Upper lobe of left lung (tissue), 6 donors: ENCODE results near the gene DRC1. TPM values are rescaled to one million over a fixed set of nuclear protein-coding genes. Genes with fewer than 3 reads are reported as not detected.

Experiments
- ATAC-seq, 2 donors: fragments of 200-7000 bp; cut with Tn5 transposase; one replicate each; pipeline ENCODE4 v1.9.1; 2022; ENCODE audit warnings: mild to moderate bottlenecking in 2 of 2, moderate library complexity in 2 of 2; ENCODE audit not compliant: low FRiP score in 2 of 2
- DNase-seq, 2 donors: peaks; one replicate each; pipeline ENCODE4 v3.0.0-alpha.2; 2019 to 2020
- H3K27ac ChIP-seq, 4 donors: fragments of 200-600 bp; sonication (generic); one replicate each; pipeline ENCODE4 v1.5.1; 2016 to 2019
- H3K27me3 ChIP-seq, 4 donors: fragments of 200-600 bp; sonication (generic); one replicate each; pipeline ENCODE4 v1.5.1; 2017 to 2019
- H3K36me3 ChIP-seq, 4 donors: fragments of 200-600 bp; sonication (generic); one replicate each; pipeline ENCODE4 v1.5.1; 2016 to 2019
- H3K4me1 ChIP-seq, 4 donors: fragments of 200-600 bp; sonication (generic); one replicate each; pipeline ENCODE4 v1.5.1; 2018 to 2019
- H3K4me3 ChIP-seq, 4 donors: fragments of 200-600 bp; sonication (generic); one replicate each; pipeline ENCODE4 v1.5.1; 2017 to 2019; ENCODE audit warnings: mild to moderate bottlenecking in 2 of 4, moderate library complexity in 1 of 4
- H3K9me3 ChIP-seq, 4 donors: fragments of 200-600 bp; sonication (generic); one replicate each; pipeline ENCODE4 v1.5.1; 2018 to 2019
- EP300 ChIP-seq, 4 donors: sonication (generic); formaldehyde crosslinking; IDR thresholded peaks; one replicate each; pipeline ENCODE4 v1.5.1; 2017; ENCODE audit warnings: antibody characterized with exemption in 4 of 4, control low read depth in 2 of 4
- POLR2A ChIP-seq, 4 donors: fragments of 450-650 bp; IDR thresholded peaks; one replicate each; pipeline ENCODE4 v1.5.1; 2016 to 2017; ENCODE audit warnings: antibody characterized with exemption in 4 of 4, mild to moderate bottlenecking in 2 of 4
- POLR2AphosphoS5 ChIP-seq, 2 donors: sonication (generic); formaldehyde crosslinking; IDR thresholded peaks; one replicate each; pipeline ENCODE4 v1.5.1; 2017; ENCODE audit warnings: antibody characterized with exemption in 2 of 2
- WGBS, 2 donors: methylation state at CpG; one replicate each; pipeline ENCODE4 v1.1.5; 2017 to 2018; 5-methylcytosine and 5-hydroxymethylcytosine counted together
- total RNA-seq, 6 donors: library from RNA; depleted of rRNA in 4 of 6; stranded (reverse); fragments of >200 nt in 4 of 6; gene quantifications; one replicate each; pipeline versions ENCODE4 v1.1.0 to v1.2.1, GENCODE V29; 2016 to 2021
- TF ChIP-seq, protein P1 (sequence below), 6 experiments: fragments of 450-650 bp in 4 of 6; fragments of 200-600 bp in 2 of 6; sonication (generic) in 2 of 6; IDR thresholded peaks; one replicate each; pipeline ENCODE4 v1.5.1; 2016 to 2019; ENCODE audit warnings: antibody characterized with exemption in 6 of 6
- donor health status: DM: no; HTN: no; CAD: no; lungs with moderate emphysema.
- donor health status: DM: no; HTN: yes; CAD: no; lungs with severe emphysema.

The DRC1 gene
- total RNA-seq, 6 donors from 2014 or later, result 0.17 to 27.4 (median 4.7) TPM

- TF ChIP-seq POLR2AphosphoS5 (IDR thresholded peaks at IDR 0.05) (no peak), POLR2A (IDR thresholded peaks at IDR 0.05) (no peak), EP300 (IDR thresholded peaks at IDR 0.05) (no peak)
- TF ChIP-seq, protein P1, sequence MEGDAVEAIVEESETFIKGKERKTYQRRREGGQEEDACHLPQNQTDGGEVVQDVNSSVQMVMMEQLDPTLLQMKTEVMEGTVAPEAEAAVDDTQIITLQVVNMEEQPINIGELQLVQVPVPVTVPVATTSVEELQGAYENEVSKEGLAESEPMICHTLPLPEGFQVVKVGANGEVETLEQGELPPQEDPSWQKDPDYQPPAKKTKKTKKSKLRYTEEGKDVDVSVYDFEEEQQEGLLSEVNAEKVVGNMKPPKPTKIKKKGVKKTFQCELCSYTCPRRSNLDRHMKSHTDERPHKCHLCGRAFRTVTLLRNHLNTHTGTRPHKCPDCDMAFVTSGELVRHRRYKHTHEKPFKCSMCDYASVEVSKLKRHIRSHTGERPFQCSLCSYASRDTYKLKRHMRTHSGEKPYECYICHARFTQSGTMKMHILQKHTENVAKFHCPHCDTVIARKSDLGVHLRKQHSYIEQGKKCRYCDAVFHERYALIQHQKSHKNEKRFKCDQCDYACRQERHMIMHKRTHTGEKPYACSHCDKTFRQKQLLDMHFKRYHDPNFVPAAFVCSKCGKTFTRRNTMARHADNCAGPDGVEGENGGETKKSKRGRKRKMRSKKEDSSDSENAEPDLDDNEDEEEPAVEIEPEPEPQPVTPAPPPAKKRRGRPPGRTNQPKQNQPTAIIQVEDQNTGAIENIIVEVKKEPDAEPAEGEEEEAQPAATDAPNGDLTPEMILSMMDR (IDR thresholded peaks at IDR 0.05), result no peak
- 92 to 100% methylated on average over 5 to 10 of the region's 10 CpGs for WGBS, 2 donors
Measured at GRCh38 chr2:26449278-26450030, 47.7 kb downstream of the DRC1 start.

DNA sequence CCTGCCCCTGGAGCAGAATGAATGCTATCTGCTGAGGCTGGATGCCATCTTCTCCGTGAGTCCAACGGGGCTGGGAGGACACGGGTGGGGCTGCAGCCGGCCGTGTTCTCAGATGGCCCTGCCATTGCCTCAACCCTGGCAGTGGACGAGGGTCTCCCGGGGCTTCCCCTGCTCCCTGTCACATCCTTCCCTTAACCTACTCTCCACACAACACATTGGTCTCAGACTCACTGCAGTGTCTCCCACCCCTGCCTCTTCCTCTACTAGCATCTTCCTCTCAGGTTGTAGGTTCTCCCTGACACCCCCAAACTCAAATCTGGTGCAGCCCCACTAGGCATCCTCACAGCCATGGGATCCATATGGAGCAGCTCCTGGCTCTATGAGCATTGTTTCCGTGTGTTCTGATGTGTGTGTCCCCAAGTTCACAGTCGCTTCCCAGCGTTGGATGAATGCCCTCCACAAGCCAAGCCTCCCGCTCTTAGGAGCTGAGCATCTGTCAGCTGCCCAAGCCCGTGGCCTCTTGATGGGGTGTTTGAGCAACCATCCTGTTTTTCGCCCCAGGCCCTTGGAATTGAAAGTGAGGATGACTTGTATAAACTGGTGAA lies 48.4 kb downstream of the DRC1 start:
- no peak for TF ChIP-seq POLR2AphosphoS5 (IDR thresholded peaks at IDR 0.05)
- no peak for TF ChIP-seq EP300 (IDR thresholded peaks at IDR 0.05)
- TF ChIP-seq, protein P1 (IDR thresholded peaks at IDR 0.05), result no peak
- no peak for TF ChIP-seq POLR2A (IDR thresholded peaks at IDR 0.05)
- H3K27me3 ChIP-seq, result no peaks in the 10 kb centered on the region
- no peaks in the 10 kb centered on the region for H3K9me3 ChIP-seq
- ATAC-seq (no peak), DNase-seq (peak in 1 of 2 donors; percentile 46)
- no peaks in the 10 kb centered on the region for H3K4me1 ChIP-seq
- WGBS, 2 donors, result 88 to 89% methylated on average over 8 to 13 of the region's 13 CpGs
- H3K27ac ChIP-seq, result no peak overlapping the region
- H3K4me3 ChIP-seq, result no peak overlapping the region
- no peaks in the 10 kb centered on the region for H3K36me3 ChIP-seq

More at GRCh38 chr2:26449278-26450030, 47.7 kb downstream of the DRC1 start:
- H3K4me3 ChIP-seq, result no peak overlapping the region
- H3K9me3 ChIP-seq, result no peaks in the 10 kb centered on the region
- no peaks in the 10 kb centered on the region for H3K27me3 ChIP-seq
- no peaks in the 10 kb centered on the region for H3K36me3 ChIP-seq
- H3K27ac ChIP-seq, result no peak overlapping the region
- ATAC-seq, result no peak
- no peaks in the 10 kb centered on the region for H3K4me1 ChIP-seq
- DNase-seq, result no peak

DNA sequence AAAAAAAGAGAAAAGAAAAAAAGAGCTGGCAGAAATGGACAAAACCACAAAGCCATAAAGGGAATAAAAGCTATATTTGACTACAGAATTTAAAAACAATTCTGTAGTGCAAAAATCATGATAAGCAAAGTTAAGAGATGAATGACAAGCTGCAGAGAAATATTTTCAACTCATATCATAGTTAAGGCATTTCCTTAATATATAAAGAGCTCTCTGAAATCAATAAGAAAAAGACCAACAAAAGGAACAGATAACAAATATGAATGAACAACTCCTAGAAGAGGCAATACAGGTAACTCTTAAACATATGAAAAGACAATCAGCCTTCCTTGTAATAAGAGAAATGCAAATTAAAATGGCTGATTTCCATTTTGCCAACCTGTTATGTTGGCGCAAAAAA lies 50.0 kb downstream of the DRC1 start:
- Histone ChIP-seq H3K27ac (no peak overlapping the region), H3K36me3 (no peaks in the 10 kb centered on the region), H3K9me3 (no peaks in the 10 kb centered on the region), H3K27me3 (no peaks in the 10 kb centered on the region), H3K4me1 (peaks cover 0 to 4% (median 2%) of the 10 kb centered on the region in 4 donors), H3K4me3 (no peak overlapping the region)
- WGBS, 2 donors, result 97 to 98% methylated on average over 1 of the region's 1 CpG
- DNase-seq (no peak), ATAC-seq (no peak)
- no peak for TF ChIP-seq POLR2AphosphoS5 (IDR thresholded peaks at IDR 0.05)
- TF ChIP-seq, protein P1 (IDR thresholded peaks at IDR 0.05), result no peak
- TF ChIP-seq EP300 (IDR thresholded peaks at IDR 0.05), result no peak
- TF ChIP-seq POLR2A (IDR thresholded peaks at IDR 0.05), result no peak

DNA sequence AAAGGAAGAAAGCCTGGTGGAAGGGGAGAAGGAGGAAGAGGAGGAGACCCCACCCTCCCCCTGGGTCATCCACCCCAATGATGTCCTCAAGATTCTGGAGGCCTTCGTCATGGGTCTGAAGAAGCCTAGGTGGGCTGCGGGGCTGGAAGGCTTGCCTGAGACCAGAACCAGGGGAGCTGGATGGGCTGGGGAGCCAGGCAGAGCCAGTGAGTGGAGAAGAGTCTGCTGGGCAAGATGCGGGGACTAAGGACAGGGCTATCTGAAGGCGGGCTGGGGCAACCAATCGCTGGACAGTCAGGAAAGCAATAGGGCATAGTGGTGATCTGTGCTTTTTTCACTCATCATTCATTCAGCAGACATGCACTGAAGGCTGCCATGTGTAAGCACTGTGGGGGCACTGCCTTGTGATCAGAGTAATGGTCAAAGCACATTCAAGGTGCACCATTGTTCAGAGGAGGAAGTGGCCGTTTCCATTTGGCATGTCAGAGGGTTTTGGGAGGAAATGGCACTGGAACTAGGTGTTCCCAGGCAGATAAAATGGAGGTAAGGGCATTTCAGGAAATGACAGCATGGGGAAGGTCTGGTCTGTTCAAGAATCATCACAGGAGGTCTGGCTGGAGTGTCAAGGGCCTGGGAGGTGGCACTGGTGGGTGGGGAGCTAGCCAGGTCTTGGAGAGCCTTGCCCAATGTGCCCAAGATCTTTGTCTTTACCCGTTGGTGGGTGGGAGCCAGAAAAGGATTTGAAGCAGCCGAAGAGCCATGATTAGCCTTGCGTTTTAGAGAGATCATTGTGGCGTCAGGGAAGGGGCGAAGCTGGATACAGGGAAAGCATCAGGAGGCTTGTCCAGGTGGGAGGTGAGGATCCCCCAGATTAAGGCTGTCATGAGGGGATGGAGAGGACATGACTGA lies 52.0 kb downstream of the DRC1 start:
- Histone ChIP-seq H3K27me3 (no peaks in the 10 kb centered on the region), H3K4me1 (peaks cover 0 to 4% (median 2%) of the 10 kb centered on the region in 4 donors), H3K9me3 (no peaks in the 10 kb centered on the region), H3K4me3 (no peak overlapping the region), H3K36me3 (no peaks in the 10 kb centered on the region), H3K27ac (no peak overlapping the region)
- 82 to 85% methylated on average over 11 of the region's 11 CpGs for WGBS, 2 donors
- TF ChIP-seq EP300 (IDR thresholded peaks at IDR 0.05), result no peak
- no peak for TF ChIP-seq POLR2AphosphoS5 (IDR thresholded peaks at IDR 0.05)
- TF ChIP-seq, protein P1 (IDR thresholded peaks at IDR 0.05), result no peak
- no peak for TF ChIP-seq POLR2A (IDR thresholded peaks at IDR 0.05)
- no peak for ATAC-seq
- no peak for DNase-seq
